Subcutaneous abdominal adipose tissue (tissue), 5 donors: ENCODE results near the gene TGFBR2.

ENCODE experiments used
- H3K27ac ChIP-seq: one replicate; pipeline ENCODE4 v1.7.0; 2013; ENCODE audit warnings: low read depth, mild to moderate bottlenecking, inconsistent platforms, low read length, moderate library complexity
- H3K27me3 ChIP-seq, 5 donors: one replicate each; pipeline ENCODE4 v1.7.0; 2013; ENCODE audit warnings: low read length in 5 of 5, inconsistent platforms in 1 of 5; ENCODE audit not compliant: control insufficient read depth in 5 of 5, insufficient read depth in 4 of 5
- H3K36me3 ChIP-seq, 5 donors: one replicate each; pipeline ENCODE4 v1.7.0; 2013; ENCODE audit warnings: low read length in 5 of 5; ENCODE audit not compliant: control insufficient read depth in 5 of 5, insufficient read depth in 5 of 5
- H3K4me1 ChIP-seq, 5 donors: one replicate each; pipeline ENCODE4 v1.7.0; 2013; ENCODE audit warnings: low read length in 5 of 5, mild to moderate bottlenecking in 3 of 5, moderate library complexity in 1 of 5; ENCODE audit not compliant: control insufficient read depth in 5 of 5, insufficient read depth in 5 of 5
- H3K4me3 ChIP-seq, 5 donors: one replicate each; pipeline ENCODE4 v1.7.0; 2013; ENCODE audit warnings: low read length in 5 of 5, low read depth in 1 of 5
- H3K9ac ChIP-seq, 5 donors: one replicate each; pipeline ENCODE4 v1.7.0; 2013; ENCODE audit warnings: low read length in 5 of 5, mild to moderate bottlenecking in 4 of 5, moderate library complexity in 3 of 5
- H3K9me3 ChIP-seq, 5 donors: one replicate each; pipeline ENCODE4 v1.7.0; 2013; ENCODE audit warnings: low read length in 5 of 5; ENCODE audit not compliant: control insufficient read depth in 5 of 5
- donor health status: healthy.
- donor health status: healthy.
- donor health status: healthy.
- donor health status: healthy.
- donor health status: healthy.

TGFBR2 gene

GRCh38 chr3:30704931-30705890, 98.8 kb downstream of the TGFBR2 start:
- Histone ChIP-seq H3K9ac (no peak overlapping the region), H3K4me3 (no peak overlapping the region), H3K4me1 (no peaks in the 10 kb centered on the region), H3K36me3 (peaks cover 0 to 3% (median 0%) of the 10 kb centered on the region in 5 donors), H3K27ac (no peak overlapping the region), H3K9me3 (peaks cover 0 to 7% (median 4%) of the 10 kb centered on the region in 5 donors), H3K27me3 (no peaks in the 10 kb centered on the region)

- H3K27me3 ChIP-seq, result no peaks in the 10 kb centered on the region
- H3K9ac ChIP-seq, result no peak overlapping the region
- no peak overlapping the region for H3K27ac ChIP-seq
- H3K9me3 ChIP-seq, result peaks cover 0 to 7% (median 4%) of the 10 kb centered on the region in 5 donors
- H3K4me3 ChIP-seq, result no peak overlapping the region
- H3K36me3 ChIP-seq, result no peaks in the 10 kb centered on the region
- H3K4me1 ChIP-seq, result peaks cover 0 to under 1% (median 0%) of the 10 kb centered on the region in 5 donors
Observed at GRCh38 chr3:30707825-30708224, 101.4 kb downstream of the TGFBR2 start.

GRCh38 chr3:30708472-30708871, 102.1 kb downstream of the TGFBR2 start:
- Histone ChIP-seq H3K27me3 (no peaks in the 10 kb centered on the region), H3K9ac (no peak overlapping the region), H3K9me3 (peaks cover 0 to 1% (median 0%) of the 10 kb centered on the region in 5 donors), H3K4me1 (peaks cover 0 to 4% (median 0%) of the 10 kb centered on the region in 5 donors), H3K36me3 (no peaks in the 10 kb centered on the region), H3K4me3 (no peak overlapping the region), H3K27ac (no peak overlapping the region)

- H3K4me3 ChIP-seq, result no peak overlapping the region
- no peaks in the 10 kb centered on the region for H3K27me3 ChIP-seq
- no peaks in the 10 kb centered on the region for H3K36me3 ChIP-seq
- peaks cover 0 to 4% (median 0%) of the 10 kb centered on the region in 5 donors for H3K4me1 ChIP-seq
- no peak overlapping the region for H3K9ac ChIP-seq
- H3K27ac ChIP-seq, result no peak overlapping the region
- no peaks in the 10 kb centered on the region for H3K9me3 ChIP-seq
Observed at GRCh38 chr3:30710017-30710416, 103.6 kb downstream of the TGFBR2 start.

DNA sequence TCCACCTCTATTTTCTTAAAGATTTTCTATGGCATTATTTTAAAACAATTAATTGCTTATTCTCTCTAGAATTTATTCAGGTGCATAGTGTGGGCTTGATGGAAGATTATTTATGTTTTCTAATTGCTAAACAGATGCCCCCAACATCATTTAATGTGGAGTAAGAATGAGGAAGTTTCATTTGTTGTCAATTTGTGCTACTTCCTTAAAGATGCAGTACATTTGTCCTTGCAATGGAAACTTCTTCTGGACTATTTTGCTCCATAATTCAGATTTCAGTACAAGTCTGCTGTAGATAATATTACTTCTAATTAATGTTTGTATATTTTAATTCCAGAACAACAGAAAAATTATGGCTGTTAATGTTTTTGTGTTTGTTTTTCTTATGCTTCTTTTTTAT, 104.8 kb downstream of the TGFBR2 start:
- no peaks in the 10 kb centered on the region for H3K27me3 ChIP-seq
- H3K36me3 ChIP-seq, result no peaks in the 10 kb centered on the region
- H3K4me3 ChIP-seq, result no peak overlapping the region
- peaks cover 0 to 4% (median 0%) of the 10 kb centered on the region in 5 donors for H3K4me1 ChIP-seq
- H3K9me3 ChIP-seq, result no peaks in the 10 kb centered on the region
- H3K27ac ChIP-seq, result no peak overlapping the region
- H3K9ac ChIP-seq, result no peak overlapping the region

DNA sequence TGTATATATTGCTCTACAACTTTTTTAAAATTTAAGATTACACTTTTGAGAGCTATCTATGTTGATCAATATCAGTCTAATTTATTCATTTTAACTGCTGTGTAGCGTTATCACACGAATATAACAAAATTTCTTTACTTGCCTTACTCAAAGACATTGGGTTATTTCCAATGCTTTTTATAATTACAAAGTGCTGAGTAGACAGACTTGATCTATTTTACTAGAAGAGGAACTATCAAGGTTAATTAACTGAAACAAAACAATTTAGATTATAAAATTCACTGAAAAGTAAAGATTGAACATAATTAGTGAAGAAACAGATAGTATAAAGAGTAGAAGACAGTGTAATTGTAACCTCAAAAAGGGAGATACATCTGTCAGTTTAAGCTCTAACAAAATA, 105.5 kb downstream of the TGFBR2 start:
- H3K4me3 ChIP-seq, result no peak overlapping the region
- no peaks in the 10 kb centered on the region for H3K27me3 ChIP-seq
- H3K36me3 ChIP-seq, result no peaks in the 10 kb centered on the region
- H3K27ac ChIP-seq, result no peak overlapping the region
- H3K9me3 ChIP-seq, result no peaks in the 10 kb centered on the region
- no peak overlapping the region for H3K9ac ChIP-seq
- peaks cover 0 to 4% (median 0%) of the 10 kb centered on the region in 5 donors for H3K4me1 ChIP-seq

DNA sequence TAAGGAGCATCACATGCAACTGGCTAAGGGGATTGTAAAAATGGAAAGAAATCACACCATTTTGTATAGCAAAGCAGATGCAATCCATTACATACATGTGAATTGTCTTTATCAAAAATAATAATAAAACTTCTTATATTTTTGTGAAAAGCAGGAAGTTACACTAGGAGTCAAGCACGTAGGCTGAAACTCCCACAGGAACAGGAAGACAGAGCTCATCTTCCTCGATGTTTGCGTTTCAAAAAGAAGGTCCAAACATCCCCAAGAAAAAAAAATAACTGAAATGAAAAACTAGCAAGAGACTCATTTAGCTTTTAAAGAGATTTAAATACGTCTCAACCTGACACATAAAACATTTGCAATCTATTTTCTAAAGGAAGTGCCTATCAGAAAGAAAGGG, 106.6 kb downstream of the TGFBR2 start:
- no peak overlapping the region for H3K27ac ChIP-seq
- no peaks in the 10 kb centered on the region for H3K9me3 ChIP-seq
- no peaks in the 10 kb centered on the region for H3K36me3 ChIP-seq
- no peak overlapping the region for H3K4me3 ChIP-seq
- no peak overlapping the region for H3K9ac ChIP-seq
- H3K27me3 ChIP-seq, result no peaks in the 10 kb centered on the region
- peaks cover 0 to 4% (median 0%) of the 10 kb centered on the region in 5 donors for H3K4me1 ChIP-seq

- no peaks in the 10 kb centered on the region for H3K27me3 ChIP-seq
- no peak overlapping the region for H3K27ac ChIP-seq
- H3K36me3 ChIP-seq, result no peaks in the 10 kb centered on the region
- no peak overlapping the region for H3K4me3 ChIP-seq
- H3K9ac ChIP-seq, result no peak overlapping the region
- H3K9me3 ChIP-seq, result no peaks in the 10 kb centered on the region
- H3K4me1 ChIP-seq, result peaks cover 0 to 4% (median 0%) of the 10 kb centered on the region in 5 donors
Observed at GRCh38 chr3:30713885-30714503, 107.6 kb downstream of the TGFBR2 start.

- Histone ChIP-seq H3K27ac (no peak overlapping the region), H3K27me3 (no peaks in the 10 kb centered on the region), H3K36me3 (no peaks in the 10 kb centered on the region), H3K4me1 (no peaks in the 10 kb centered on the region), H3K9me3 (no peaks in the 10 kb centered on the region), H3K4me3 (no peak overlapping the region), H3K9ac (no peak overlapping the region)
Observed at GRCh38 chr3:30719536-30719935, 113.1 kb downstream of the TGFBR2 start.
